Karpas-422 (cell line): ENCODE measurements around the gene C4orf50. TPM values are rescaled to one million over a fixed set of nuclear protein-coding genes. Genes with fewer than 3 reads are reported as not detected.
A peak's percentile ranks its signal among the peaks of the same experiment; 100 is the strongest.

Experiments
- DNase-seq: peaks from one replicate; pipeline ENCODE4 v3.0.0-alpha.2; 2015
- H2AFZ ChIP-seq: fragments of 200-600 bp; sonication (generic); 2 replicates; pipeline ENCODE4 v1.6.1; 2014; ENCODE audit warnings: antibody characterized with exemption, low read length, mixed read lengths
- H3K27ac ChIP-seq: fragments of 200-600 bp; sonication (generic); 2 replicates; pipeline ENCODE4 v1.5.1; 2014; ENCODE audit warnings: mild to moderate bottlenecking, low read length, moderate library complexity
- H3K27me3 ChIP-seq: fragments of 200-600 bp; sonication (generic); 2 replicates; pipeline ENCODE4 v1.6.1; 2014; ENCODE audit warnings: low read length, mixed read lengths
- H3K36me3 ChIP-seq: fragments of 200-600 bp; sonication (generic); 2 replicates; pipeline ENCODE4 v1.6.1; 2014; ENCODE audit warnings: low read length, mixed read lengths; ENCODE audit not compliant: insufficient read depth
- H3K4me1 ChIP-seq: fragments of 200-600 bp; sonication (generic); 2 replicates; pipeline ENCODE4 v1.6.1; 2014; ENCODE audit warnings: mild to moderate bottlenecking, low read length, mixed read lengths
- H3K4me2 ChIP-seq: fragments of 200-600 bp; sonication (generic); 2 replicates; pipeline ENCODE4 v1.6.1; 2014; ENCODE audit warnings: low read length, low read depth, mild to moderate bottlenecking; ENCODE audit not compliant: poor library complexity, severe bottlenecking
- H3K4me3 ChIP-seq: fragments of 200-600 bp; sonication (generic); 2 replicates; pipeline ENCODE4 v1.5.1; 2014; ENCODE audit warnings: mild to moderate bottlenecking, antibody characterized with exemption, low read length, mixed read lengths
- H3K79me2 ChIP-seq: fragments of 200-600 bp; sonication (generic); 2 replicates; pipeline ENCODE4 v1.6.1; 2014; ENCODE audit warnings: mild to moderate bottlenecking, low read length, mixed read lengths
- H3K9ac ChIP-seq: fragments of 200-600 bp; sonication (generic); 2 replicates; pipeline ENCODE4 v1.6.0; 2014; ENCODE audit warnings: low read length
- H3K9me2 ChIP-seq: fragments of 200-600 bp; sonication (generic), shearing (Covaris generic); replicated peaks from 2 replicates; pipeline ENCODE4 v1.6.0; 2014; ENCODE audit warnings: mild to moderate bottlenecking, low read length, moderate library complexity; ENCODE audit not compliant: insufficient read depth
- H3K9me3 ChIP-seq: fragments of 300-700, 200-600 bp; sonication (generic); 2 replicates; pipeline ENCODE4 v1.6.1; 2014; ENCODE audit warnings: low read length, mixed read lengths
- H4K20me1 ChIP-seq: fragments of 200-600 bp; sonication (generic); 2 replicates; pipeline ENCODE4 v1.6.1; 2014; ENCODE audit warnings: mild to moderate bottlenecking, antibody characterized with exemption, low read length, low read depth; ENCODE audit not compliant: insufficient read depth
- total RNA-seq: library from RNA; depleted of rRNA; stranded (reverse); fragments of >200 nt; shearing (Covaris generic); gene quantifications from 2 replicates; pipeline ENCODE4 v1.2.3, GENCODE V29; 2014; ENCODE audit warnings: low replicate concordance

The C4orf50 gene
- total RNA-seq, 1 experiment from 2014 or later: 0.19 TPM

- Histone ChIP-seq H4K20me1 (no peaks in the 10 kb centered on the region), H3K79me2 (no peaks in the 10 kb centered on the region), H3K4me1 (peaks cover 43% of the 10 kb centered on the region), H3K9ac (no peak overlapping the region), H3K9me3 (peaks cover 5% of the 10 kb centered on the region; the same call in 1 of the 2 replicates), H3K4me2 (peak overlapping the region; percentile 13), H3K4me3 (no peak overlapping the region), H3K36me3 (no peaks in the 10 kb centered on the region; the same call in 1 of the 2 replicates), H3K27ac (no peak overlapping the region), H3K27me3 (peaks cover 5% of the 10 kb centered on the region; the same call in 1 of the 2 replicates), H3K9me2 (no peaks in the 10 kb centered on the region), H2AFZ (no peak overlapping the region)
- DNase-seq: peak; percentile 35
These were observed 124.6 kb downstream of the C4orf50 start for GRCh38 chr4:5893591-5893990.

DNA sequence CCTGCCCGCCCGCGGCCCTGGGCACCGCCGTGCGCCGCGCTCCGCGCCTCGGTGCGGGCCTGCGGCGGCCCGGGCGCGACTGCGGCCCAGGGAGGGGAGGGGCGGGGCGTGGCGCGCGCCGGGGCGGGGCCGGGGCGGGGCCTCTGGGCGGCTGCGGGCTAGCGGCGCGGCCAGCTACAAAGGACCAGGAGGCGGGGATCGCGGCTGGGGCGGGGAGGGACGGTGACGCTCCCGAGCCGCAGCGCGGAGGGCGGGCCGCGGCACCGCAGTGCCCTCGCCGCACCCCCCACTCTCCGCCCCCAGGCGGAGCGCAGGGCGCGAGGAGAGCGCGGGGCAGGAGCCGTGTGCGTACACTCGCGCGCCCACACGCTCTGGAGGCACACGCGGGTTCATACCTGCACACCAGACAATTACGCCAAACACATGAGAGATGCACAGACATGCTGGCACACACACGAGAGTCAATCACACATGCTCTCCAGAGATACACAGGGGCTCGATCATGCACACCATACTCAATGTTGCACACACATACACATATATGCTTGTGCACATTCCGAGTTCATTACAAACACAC lies 125.1 kb downstream of the C4orf50 start, which contains the start of gene CRMP1:
TSS of gene CRMP1 (minus strand) at position 83 of the 577 bp plus-strand sequence. CDS start 117 bp downstream, outside the sequence.
- no peak for DNase-seq

DNA sequence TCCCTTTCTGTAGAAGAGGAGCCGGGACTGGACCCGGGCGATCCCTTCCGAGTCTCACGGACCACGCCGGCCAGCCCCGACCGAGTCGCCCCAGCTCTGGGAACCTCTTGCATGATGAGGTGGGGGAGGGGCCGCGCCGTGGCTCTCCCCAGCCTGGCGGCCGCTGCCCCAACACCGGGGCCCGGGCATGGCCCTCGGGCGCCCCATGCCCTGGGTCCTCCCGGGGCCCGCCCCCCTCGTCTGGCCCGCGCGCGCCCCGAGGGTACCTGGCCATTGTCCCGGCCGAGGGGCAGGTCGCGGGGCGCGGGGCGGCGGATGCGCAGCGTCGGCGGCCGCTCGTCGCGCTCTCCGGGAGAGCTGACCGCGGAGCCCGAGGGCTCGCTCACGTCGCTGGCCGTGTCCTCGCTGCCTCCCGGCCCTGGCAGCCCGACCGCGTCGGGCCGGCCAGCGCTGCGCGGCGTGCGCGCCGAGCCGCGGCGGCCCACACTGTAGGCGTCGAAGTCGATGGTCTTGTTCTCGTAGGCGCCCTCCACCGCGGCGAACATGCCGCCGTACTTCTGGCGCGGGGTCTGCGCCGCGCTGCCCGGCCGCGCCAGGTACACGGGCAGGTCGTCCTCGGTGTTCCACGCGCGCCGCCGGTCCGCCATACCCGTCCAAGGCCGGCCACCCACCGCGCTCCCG lies 125.8 kb downstream of the C4orf50 start:
- peaks cover 44% of the 10 kb centered on the region for H3K4me1 ChIP-seq
- no peak overlapping the region for H3K9ac ChIP-seq
- no peaks in the 10 kb centered on the region for H3K9me2 ChIP-seq
- no peak overlapping the region for H3K27ac ChIP-seq
- no peaks in the 10 kb centered on the region for H3K79me2 ChIP-seq
- H3K36me3 ChIP-seq: no peaks in the 10 kb centered on the region; the same call in 1 of the 2 replicates
- no peak for DNase-seq
- no peak overlapping the region for H3K4me3 ChIP-seq
- peaks cover 5% of the 10 kb centered on the region; the same call in 1 of the 2 replicates for H3K9me3 ChIP-seq
- no peak overlapping the region for H2AFZ ChIP-seq
- peaks cover 5% of the 10 kb centered on the region; the same call in 1 of the 2 replicates for H3K27me3 ChIP-seq
- no peak overlapping the region for H3K4me2 ChIP-seq
- H4K20me1 ChIP-seq: no peaks in the 10 kb centered on the region

More for the DNA sequence above, 125.1 kb downstream of the C4orf50 start, which contains the start of gene CRMP1:
- no peaks in the 10 kb centered on the region for H4K20me1 ChIP-seq
- no peak within 1 kb of the TSS for H3K4me3 ChIP-seq
- no peaks in the 10 kb centered on the region for H3K79me2 ChIP-seq
- H2AFZ ChIP-seq: no peak within 1 kb of the TSS
- H3K9me2 ChIP-seq: no peaks in the 10 kb centered on the region
- H3K27ac ChIP-seq: no peak within 1 kb of the TSS
- peaks cover 5% of the 10 kb centered on the region; the same call in 1 of the 2 replicates for H3K27me3 ChIP-seq
- peak within 1 kb of the TSS; percentile 13 for H3K4me2 ChIP-seq
- peaks cover 5% of the 10 kb centered on the region; the same call in 1 of the 2 replicates for H3K9me3 ChIP-seq
- H3K4me1 ChIP-seq: peaks cover 41% of the 10 kb centered on the region
- no peaks in the 10 kb centered on the region; the same call in 1 of the 2 replicates for H3K36me3 ChIP-seq
- no peak within 1 kb of the TSS for H3K9ac ChIP-seq

DNA sequence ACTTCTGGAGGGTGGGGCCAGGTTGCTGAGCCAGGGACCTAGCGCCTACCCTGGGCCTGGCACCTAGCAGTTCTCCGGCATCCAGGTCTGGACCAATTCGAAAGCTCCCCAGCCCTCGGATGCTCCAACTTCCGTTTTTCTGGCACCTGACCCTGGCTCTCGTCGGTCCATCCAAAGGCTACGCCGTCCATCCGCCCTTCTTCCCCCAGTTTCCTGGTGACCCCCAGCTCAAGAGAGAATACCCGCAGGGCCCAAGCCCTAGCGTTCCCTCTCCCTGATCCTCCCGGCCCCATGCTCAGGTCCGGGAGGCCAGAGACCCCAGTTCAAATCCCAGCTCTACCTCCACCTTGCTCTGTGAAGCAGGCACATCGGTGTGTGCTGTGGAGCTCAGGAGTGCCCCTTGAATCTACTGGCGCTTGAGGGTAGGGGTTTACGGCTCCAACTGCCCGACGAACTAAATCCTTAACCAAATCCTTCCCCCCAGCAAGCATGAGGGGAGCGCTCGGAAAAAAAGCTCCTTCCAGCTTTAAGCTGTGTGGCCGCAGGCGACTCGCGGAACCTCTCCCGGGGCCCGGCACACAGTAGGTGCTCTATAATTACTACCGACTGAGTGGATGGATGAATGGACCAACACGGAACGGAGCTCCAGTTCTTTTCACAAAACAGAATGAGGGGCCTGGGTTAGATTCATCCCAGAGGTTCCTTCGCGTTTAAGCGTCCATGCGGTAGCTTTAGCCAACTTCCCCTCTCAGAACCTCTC lies 126.5 kb downstream of the C4orf50 start:
- Histone ChIP-seq H3K9me2 (no peaks in the 10 kb centered on the region), H3K4me1 (peaks cover 51% of the 10 kb centered on the region), H3K9me3 (peaks cover under 1% of the 10 kb centered on the region; the same call in 1 of the 2 replicates), H4K20me1 (no peaks in the 10 kb centered on the region), H3K9ac (no peak overlapping the region), H3K36me3 (no peaks in the 10 kb centered on the region), H3K4me2 (no peak overlapping the region), H3K27ac (no peak overlapping the region), H3K4me3 (no peak overlapping the region), H3K79me2 (no peaks in the 10 kb centered on the region), H2AFZ (no peak overlapping the region), H3K27me3 (peaks cover under 1% of the 10 kb centered on the region; the same call in 1 of the 2 replicates)
- DNase-seq: no peak

GRCh38 chr4:5890063-5890727 lies 128.0 kb downstream of the C4orf50 start:
- Histone ChIP-seq H4K20me1 (no peaks in the 10 kb centered on the region), H3K4me3 (no peak overlapping the region), H3K9me3 (no peaks in the 10 kb centered on the region), H3K9me2 (no peaks in the 10 kb centered on the region), H3K4me1 (peaks cover 54% of the 10 kb centered on the region), H3K9ac (no peak overlapping the region), H3K36me3 (no peaks in the 10 kb centered on the region), H3K27me3 (no peaks in the 10 kb centered on the region), H3K27ac (no peak overlapping the region), H3K79me2 (no peaks in the 10 kb centered on the region), H2AFZ (no peak overlapping the region), H3K4me2 (no peak overlapping the region)
- DNase-seq: no peak

DNA sequence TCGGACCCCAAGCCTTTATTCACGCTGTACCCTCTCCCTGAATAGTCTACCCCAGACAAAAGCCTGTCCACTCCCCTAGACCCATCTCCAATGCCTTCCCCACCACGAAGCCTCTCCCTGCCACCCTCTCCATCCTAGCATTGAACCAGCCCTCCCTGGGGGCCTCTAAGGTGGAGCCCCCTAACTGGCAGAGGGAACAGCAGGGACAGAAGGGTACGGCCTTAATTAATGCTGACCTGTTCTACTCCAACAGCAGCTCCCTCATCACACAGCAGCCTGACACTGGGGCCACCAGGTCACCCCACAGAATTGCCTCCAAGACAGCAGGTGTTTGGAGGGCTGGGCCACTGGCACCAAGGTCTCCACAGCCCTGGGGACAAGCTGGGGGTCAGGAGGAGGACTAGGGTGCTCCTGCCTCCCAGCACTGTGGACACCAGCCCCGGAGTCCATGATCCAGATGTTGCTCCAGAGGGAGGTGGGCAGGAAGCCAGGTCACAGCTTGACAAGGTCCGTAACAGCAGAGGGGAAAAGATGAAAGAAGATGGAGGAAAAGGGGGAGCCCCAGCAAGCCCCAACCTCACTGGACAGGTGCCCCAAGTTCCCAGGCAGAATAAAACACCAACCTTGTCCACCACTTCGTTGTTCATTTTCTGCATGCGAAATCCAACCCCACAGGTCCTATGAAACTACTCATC lies 129.1 kb downstream of the C4orf50 start:
- H3K4me3 ChIP-seq: no peak overlapping the region
- no peaks in the 10 kb centered on the region for H3K27me3 ChIP-seq
- no peak overlapping the region for H2AFZ ChIP-seq
- peak; percentile 37 for DNase-seq
- no peak overlapping the region for H3K4me2 ChIP-seq
- H3K27ac ChIP-seq: no peak overlapping the region
- H3K9ac ChIP-seq: no peak overlapping the region
- H3K9me3 ChIP-seq: no peaks in the 10 kb centered on the region
- no peaks in the 10 kb centered on the region for H3K79me2 ChIP-seq
- peaks cover 54% of the 10 kb centered on the region for H3K4me1 ChIP-seq
- H4K20me1 ChIP-seq: no peaks in the 10 kb centered on the region
- H3K36me3 ChIP-seq: no peaks in the 10 kb centered on the region
- no peaks in the 10 kb centered on the region for H3K9me2 ChIP-seq

GRCh38 chr4:5888222-5889001 lies 129.8 kb downstream of the C4orf50 start:
- no peak overlapping the region for H3K4me3 ChIP-seq
- no peak overlapping the region for H3K4me2 ChIP-seq
- H3K27ac ChIP-seq: no peak overlapping the region
- H2AFZ ChIP-seq: no peak overlapping the region
- no peaks in the 10 kb centered on the region for H3K36me3 ChIP-seq
- H3K9me2 ChIP-seq: no peaks in the 10 kb centered on the region
- H3K27me3 ChIP-seq: no peaks in the 10 kb centered on the region
- no peaks in the 10 kb centered on the region for H4K20me1 ChIP-seq
- no peaks in the 10 kb centered on the region for H3K79me2 ChIP-seq
- no peak overlapping the region for H3K9ac ChIP-seq
- H3K4me1 ChIP-seq: peaks cover 54% of the 10 kb centered on the region
- no peaks in the 10 kb centered on the region for H3K9me3 ChIP-seq
- DNase-seq: no peak
